Stimulated activated CD8-positive, alpha-beta memory T cell treated with anti-CD3 and anti-CD28 coated beads, Interleukin-15, amount 100 ng/mL, for 4 hours (primary cell): Measurements from ENCODE around the gene MVB12A.

Experiments used
- DNase-seq, 2 donors: peaks; one replicate each; pipeline ENCODE4 v3.0.0-alpha.2; 2020; ENCODE audit warnings: low read depth in 2 of 2

The MVB12A gene

GRCh38 chr19:17470068-17470841 lies 50.4 kb downstream of the MVB12A start, which contains the start of gene SLC27A1:
TSS of gene SLC27A1 (plus strand) at chr19:17470524. CDS start at chr19:17470541, 17 bp downstream.
- peak; percentile 77 to 78 for DNase-seq

GRCh38 chr19:17471410-17472125 lies 51.7 kb downstream of the MVB12A start:
- DNase-seq: no peak

GRCh38 chr19:17473041-17473440 lies 53.2 kb downstream of the MVB12A start:
- no peak for DNase-seq
